DMS153 (cell line): ENCODE measurements around the gene EIF3K.
"Not testable (repeated sequence)": the region's sequence is repeated elsewhere in the genome, so short reads cannot be mapped to it uniquely, and the experiment has no call there.

Source experiments
- DNase-seq: peaks from one replicate; lab custom pipeline; 2025; lab: John Stamatoyannopoulos, UW

Gene EIF3K

GRCh38 chr19:38617764-38618589, 1.0 kb upstream of the EIF3K start, which contains the start of gene MAP4K1:
Gene MAP4K1 (minus strand): TSS chr19:38617953. CDS start chr19:38617895, 58 bp downstream.
- DNase-seq = no peak

GRCh38 chr19:38619361-38620174, 580 bp downstream of the EIF3K start:
- DNase-seq = no peak

GRCh38 chr19:38624822-38625221, 5.8 kb downstream of the EIF3K start:
- no peak for DNase-seq

- DNase-seq = no peak
Observed at GRCh38 chr19:38626401-38626800, 7.4 kb downstream of the EIF3K start.

GRCh38 chr19:38629568-38629967, 10.6 kb downstream of the EIF3K start:
- DNase-seq = no peak

GRCh38 chr19:38631301-38631700, 12.3 kb downstream of the EIF3K start:
- not testable (repeated sequence) for DNase-seq

- DNase-seq = not testable (repeated sequence)
Observed at GRCh38 chr19:38631811-38632475, 13.0 kb downstream of the EIF3K start.

- no peak for DNase-seq
Observed at GRCh38 chr19:38632476-38633213, 13.7 kb downstream of the EIF3K start.

GRCh38 chr19:38634757-38635482, 15.9 kb downstream of the EIF3K start:
- DNase-seq = no peak

GRCh38 chr19:38635483-38636399, 16.8 kb downstream of the EIF3K start:
- no peak for DNase-seq

GRCh38 chr19:38638461-38638860, 19.5 kb downstream of the EIF3K start:
- no peak for DNase-seq

GRCh38 chr19:38639679-38640078, 20.7 kb downstream of the EIF3K start:
- no peak for DNase-seq

- DNase-seq = no peak
Observed at GRCh38 chr19:38640368-38640767, 21.4 kb downstream of the EIF3K start.

- DNase-seq = no peak
Observed at GRCh38 chr19:38642176-38642575, 23.2 kb downstream of the EIF3K start.

- DNase-seq = no peak
Observed at GRCh38 chr19:38644719-38645118, 25.7 kb downstream of the EIF3K start.

- DNase-seq = peak; percentile 94
Observed at GRCh38 chr19:38647368-38647965, 28.5 kb downstream of the EIF3K start, which contains the start of gene ACTN4. Gene ACTN4 (plus strand): TSS chr19:38647649. CDS start chr19:38647746, 97 bp downstream.

- DNase-seq = no peak
Observed at GRCh38 chr19:38647966-38648768, 29.2 kb downstream of the EIF3K start.

GRCh38 chr19:38648769-38649304, 29.8 kb downstream of the EIF3K start:
- no peak for DNase-seq
